Neural cell (in vitro differentiated cells): ENCODE data around the gene ZNF24. TPM values are rescaled to one million over a fixed set of nuclear protein-coding genes. Genes with fewer than 3 reads are reported as not detected.

ENCODE experiments used
- H2AFZ ChIP-seq: fragments of 200-600, 300-800 bp; sonication (generic), shearing (Covaris generic); 2 replicates; pipeline ENCODE4 v1.6.0; 2014; ENCODE audit warnings: low read depth, mild to moderate bottlenecking, antibody characterized with exemption, low read length, moderate library complexity
- H3F3A ChIP-seq: fragments of 200-600 bp; shearing (Covaris generic); 2 replicates; pipeline ENCODE4 v1.6.1; 2016; ENCODE audit warnings: mild to moderate bottlenecking, moderate library complexity, mixed read lengths, antibody characterized with exemption, low read length; ENCODE audit not compliant: insufficient read depth, poor library complexity, severe bottlenecking
- H3K27ac ChIP-seq: fragments of 200-600, 300-800 bp; sonication (generic), shearing (Covaris generic); 2 replicates; pipeline ENCODE4 v1.5.1; 2014; ENCODE audit warnings: mild to moderate bottlenecking, low read length, moderate library complexity
- H3K27me3 ChIP-seq: fragments of 300-800, 200-600 bp; sonication (generic), shearing (Covaris generic); 2 replicates; pipeline ENCODE4 v1.6.0; 2014; ENCODE audit warnings: mild to moderate bottlenecking, low read depth, low read length, moderate library complexity; ENCODE audit not compliant: insufficient read depth
- H3K36me3 ChIP-seq: fragments of 300-800, 200-600 bp; sonication (generic), shearing (Covaris generic); 2 replicates; pipeline ENCODE4 v1.5.1; 2014; ENCODE audit warnings: mild to moderate bottlenecking, antibody characterized with exemption, low read length, moderate library complexity; ENCODE audit not compliant: insufficient read depth
- H3K4me2 ChIP-seq: fragments of 300-800, 200-600 bp; sonication (generic), shearing (Covaris generic); 2 replicates; pipeline ENCODE4 v1.6.0; 2014; ENCODE audit warnings: mild to moderate bottlenecking, low read length
- H3K4me3 ChIP-seq: fragments of 300-800, 200-600 bp; sonication (generic), shearing (Covaris generic); 2 replicates; pipeline ENCODE4 v1.5.1; 2014; ENCODE audit warnings: mild to moderate bottlenecking, low read length, moderate library complexity
- H3K79me2 ChIP-seq: fragments of 200-600 bp; shearing (Covaris generic); replicated peaks from 2 replicates; pipeline ENCODE4 v1.6.0; 2014; ENCODE audit warnings: mild to moderate bottlenecking, low read length, moderate library complexity; ENCODE audit not compliant: insufficient read depth
- H3K9ac ChIP-seq: fragments of 300-800, 200-600 bp; sonication (generic), shearing (Covaris generic); 2 replicates; pipeline ENCODE4 v1.6.1; 2016; ENCODE audit warnings: mild to moderate bottlenecking, low read length, mixed read lengths
- H3K9me2 ChIP-seq: fragments of 200-600 bp; shearing (Covaris generic); 2 replicates; pipeline ENCODE4 v1.6.1; 2016; ENCODE audit warnings: mild to moderate bottlenecking, low read length, mixed read lengths; ENCODE audit not compliant: insufficient read depth
- H3K9me3 ChIP-seq: fragments of 200-600, 300-800 bp; sonication (generic), shearing (Covaris generic); 2 replicates; pipeline ENCODE4 v1.6.1; 2016; ENCODE audit warnings: mild to moderate bottlenecking, mixed run types, low read length, moderate library complexity, mixed read lengths
- H4K20me1 ChIP-seq: fragments of 200-600 bp; shearing (Covaris generic); 2 replicates; pipeline ENCODE4 v1.6.1; 2016; ENCODE audit warnings: mild to moderate bottlenecking, mixed run types; ENCODE audit not compliant: insufficient read depth
- CTCF ChIP-seq: fragments of 450-650 bp; IDR thresholded peaks from 2 replicates; pipeline ENCODE4 v1.5.1; 2014; ENCODE audit warnings: antibody characterized with exemption, mild to moderate bottlenecking, moderate library complexity; ENCODE audit not compliant: poor library complexity, severe bottlenecking
- EP300 ChIP-seq: fragments of 450-650 bp; conservative IDR thresholded peaks from 2 replicates; pipeline ENCODE4 v1.6.1; 2014; ENCODE audit warnings: antibody characterized with exemption, mild to moderate bottlenecking, moderate library complexity; ENCODE audit not compliant: poor library complexity, severe bottlenecking
- EZH2 ChIP-seq: fragments of 200-600, 300-800 bp; shearing (Covaris generic), sonication (generic); IDR thresholded peaks from 2 replicates; pipeline ENCODE4 v1.6.1; 2014; ENCODE audit warnings: antibody characterized with exemption, low read length, borderline replicate concordance, mild to moderate bottlenecking; ENCODE audit not compliant: insufficient read depth, poor library complexity, severe bottlenecking
- MXI1 ChIP-seq: fragments of 450-650 bp; conservative IDR thresholded peaks from 2 replicates; pipeline ENCODE4 v1.6.1; 2014; ENCODE audit warnings: antibody characterized with exemption, mild to moderate bottlenecking; ENCODE audit not compliant: poor library complexity, severe bottlenecking
- POLR2AphosphoS5 ChIP-seq: IDR thresholded peaks from 2 replicates; pipeline ENCODE4 v1.6.1; 2012
- RAD21 ChIP-seq: fragments of 450-650 bp; conservative IDR thresholded peaks from 2 replicates; pipeline ENCODE4 v1.6.1; 2014; ENCODE audit warnings: antibody characterized with exemption, mild to moderate bottlenecking, moderate library complexity
- REST ChIP-seq: IDR thresholded peaks from 2 replicates; pipeline ENCODE4 v1.6.1; 2012; ENCODE audit warnings: borderline replicate concordance
- SMC3 ChIP-seq: fragments of 450-650 bp; conservative IDR thresholded peaks from 2 replicates; pipeline ENCODE4 v1.6.1; 2014; ENCODE audit warnings: antibody characterized with exemption, mild to moderate bottlenecking, moderate library complexity; ENCODE audit not compliant: poor library complexity
- polyA plus RNA-seq: library from polyadenylated mRNA; depleted of rRNA; stranded (reverse); fragments of >200 nt; gene quantifications from 2 replicates; pipeline ENCODE4 v1.2.3, GENCODE V29; 2014

ZNF24 gene
- polyA plus RNA-seq, 1 donor from 2014 or later: 46.3 TPM

- Histone ChIP-seq H3K4me2 (peak overlapping the region; percentile 60), H3K9ac (peak overlapping the region; percentile 91), H3K36me3 (no peaks in the 10 kb centered on the region), H3K9me2 (no peaks in the 10 kb centered on the region), H2AFZ (peak overlapping the region; percentile 79), H4K20me1 (no peaks in the 10 kb centered on the region), H3K9me3 (peaks cover 2% of the 10 kb centered on the region), H3K27me3 (no peaks in the 10 kb centered on the region), H3K27ac (peak overlapping the region; percentile 88), H3K79me2 (peaks cover 35% of the 10 kb centered on the region), H3F3A (no peaks in the 10 kb centered on the region), H3K4me3 (peak overlapping the region; percentile 76)
- TF ChIP-seq EP300 (no peak), POLR2AphosphoS5 (no peak), CTCF (no peak), SMC3 (no peak), EZH2 (no peak), MXI1 (no peak), REST (no peak)
Observed at GRCh38 chr18:35289727-35290093, 54.5 kb downstream of the ZNF24 start.

GRCh38 chr18:35289293-35289692, 54.9 kb downstream of the ZNF24 start:
- Histone ChIP-seq H3K79me2 (peaks cover 35% of the 10 kb centered on the region), H3K4me3 (peak overlapping the region; percentile 76), H3K4me2 (peak overlapping the region; percentile 60), H3K9me2 (no peaks in the 10 kb centered on the region), H3K27me3 (no peaks in the 10 kb centered on the region), H3K27ac (peak overlapping the region; percentile 88), H2AFZ (peak overlapping the region; percentile 79), H3K36me3 (no peaks in the 10 kb centered on the region), H3K9ac (peak overlapping the region; percentile 91), H3F3A (no peaks in the 10 kb centered on the region), H4K20me1 (no peaks in the 10 kb centered on the region), H3K9me3 (peaks cover 4% of the 10 kb centered on the region)
- no peak for TF ChIP-seq EZH2
- TF ChIP-seq REST: no peak
- TF ChIP-seq POLR2AphosphoS5: no peak
- TF ChIP-seq EP300: no peak
- TF ChIP-seq RAD21: no peak
- no peak for TF ChIP-seq MXI1
- TF ChIP-seq SMC3: no peak
